Stimulated activated CD8-positive, alpha-beta memory T cell treated with anti-CD3 and anti-CD28 coated beads, Interleukin-15, amount 100 ng/mL, for 24 hours (primary cell): ENCODE results near the gene ETDC.

ENCODE experiments used
- DNase-seq: peaks from one replicate; pipeline ENCODE4 v3.0.0-alpha.2; 2020; ENCODE audit warnings: low read depth

ETDC gene

GRCh38 chrX:135346975-135347374, 37.7 kb downstream of the ETDC start:
- DNase-seq: no peak

GRCh38 chrX:135347381-135348016, 38.2 kb downstream of the ETDC start:
- DNase-seq: no peak

- no peak for DNase-seq
Observed at GRCh38 chrX:135354288-135354687, 45.0 kb downstream of the ETDC start.
